Fibroblast of the conjunctiva (primary cell): ENCODE data around the gene RNF157.

Source experiments
- DNase-seq: peaks from one replicate; pipeline ENCODE4 v3.0.0-alpha.2; 2010; ENCODE audit warnings: low read depth

Gene RNF157

DNA sequence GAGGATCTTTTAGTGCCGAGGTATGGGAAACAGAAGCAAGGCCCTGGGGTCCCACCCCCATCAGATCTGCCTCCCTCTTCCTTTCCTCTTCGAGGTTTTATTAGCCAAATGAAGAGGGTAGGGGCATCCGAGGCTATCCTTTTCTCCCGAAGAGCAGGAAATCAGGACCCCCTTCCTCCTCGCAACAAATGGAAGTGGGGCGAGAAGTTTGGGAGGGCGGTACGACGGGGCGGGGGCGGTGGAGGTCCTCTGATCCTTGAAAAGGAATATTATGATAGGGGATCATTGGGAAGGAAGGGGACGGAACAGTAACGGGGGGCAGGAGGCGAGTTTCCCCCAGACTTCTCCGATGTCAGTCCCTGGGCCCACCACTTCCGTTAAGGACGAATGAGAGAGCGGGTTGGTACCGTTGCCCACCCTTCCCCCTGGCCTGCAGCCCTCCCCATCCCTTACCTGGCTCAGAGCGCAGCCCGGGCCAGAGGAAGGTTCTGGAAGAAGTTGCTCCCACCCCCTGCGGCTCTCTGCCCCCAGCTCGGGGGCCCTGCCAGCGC, 99.6 kb downstream of the RNF157 start:
- no peak for DNase-seq

DNA sequence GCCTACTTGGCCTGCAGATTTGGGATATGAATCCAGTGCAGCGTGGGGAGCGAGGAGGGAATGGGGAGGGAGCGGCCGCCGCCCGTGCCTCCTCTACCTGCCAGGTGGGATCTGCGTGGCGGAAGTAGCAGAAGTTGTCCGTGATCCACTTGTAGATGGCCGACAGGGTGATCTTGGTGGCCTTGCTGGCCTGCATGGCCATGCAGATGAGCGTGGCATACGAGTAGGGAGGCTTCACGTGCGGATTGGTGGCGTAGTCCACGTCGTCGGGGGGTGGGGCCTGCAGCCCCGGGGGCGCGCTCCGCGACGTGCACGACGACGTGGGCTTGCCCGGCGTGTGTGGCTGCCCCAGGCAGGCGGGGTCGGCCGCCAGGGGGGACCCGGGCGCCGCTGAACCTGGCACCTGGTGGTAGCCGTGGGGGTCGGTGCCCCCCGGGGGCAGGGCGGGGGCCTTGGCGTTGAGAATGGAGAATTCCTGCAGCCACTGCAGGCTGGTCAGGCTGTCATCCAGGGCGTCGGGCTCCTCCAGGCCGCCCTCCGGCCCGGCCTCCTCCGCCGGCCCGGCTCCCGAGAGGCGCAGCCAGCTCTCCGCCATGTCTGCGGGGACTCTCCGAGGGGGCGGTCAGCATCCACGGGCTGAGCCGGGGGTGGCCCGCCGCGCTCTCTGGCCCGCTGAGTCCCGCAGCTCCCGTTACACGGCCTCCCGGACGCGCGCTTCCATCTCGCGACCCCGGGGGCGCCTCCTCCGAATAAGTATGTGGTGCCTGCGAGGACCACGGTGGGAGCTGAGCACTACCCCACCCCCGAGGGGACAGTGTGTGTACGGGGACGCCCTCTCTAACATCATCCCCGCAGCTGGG, 100.3 kb downstream of the RNF157 start:
- no peak for DNase-seq

DNA sequence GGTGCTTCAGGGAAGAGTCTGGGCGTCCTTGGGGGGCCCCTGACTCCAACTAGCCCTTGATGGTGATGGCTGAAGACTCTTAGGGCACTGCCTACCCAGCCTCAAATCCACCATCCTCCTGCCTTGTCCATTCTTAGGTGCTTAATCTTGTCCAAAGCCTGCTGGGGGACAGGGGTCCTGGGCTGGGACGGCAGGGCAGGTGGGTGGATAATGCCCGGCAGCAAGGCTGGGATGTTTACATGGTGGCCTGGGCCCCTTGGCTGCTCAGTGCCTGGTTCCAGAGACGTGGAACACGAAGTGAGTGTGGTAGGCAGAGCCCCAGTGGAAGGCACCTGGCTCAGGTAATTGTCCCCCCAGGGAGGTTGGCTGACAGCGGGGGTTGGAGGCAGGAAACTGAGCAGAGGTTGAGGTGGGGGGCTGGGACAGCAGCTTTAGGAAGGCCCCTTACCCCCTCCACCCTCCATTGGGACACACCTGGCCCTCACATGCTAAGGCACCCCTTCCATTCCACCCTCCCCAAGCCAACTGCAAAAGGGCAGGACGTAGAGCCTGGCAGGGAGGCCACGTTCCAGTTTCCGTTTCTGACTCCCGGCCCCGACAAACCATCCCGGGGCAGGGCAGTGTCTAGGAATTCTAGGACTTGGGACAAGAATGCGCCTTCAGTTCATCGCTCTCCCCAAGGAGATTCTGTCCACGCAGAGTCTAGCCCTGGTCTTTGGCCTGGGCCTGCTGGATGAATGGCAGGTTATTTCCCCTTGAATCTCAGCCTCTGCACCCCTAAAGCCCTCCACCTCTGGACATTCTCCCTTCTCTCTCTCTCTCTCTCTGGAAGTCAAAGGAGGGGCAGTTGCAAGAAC, 101.2 kb downstream of the RNF157 start:
- DNase-seq = no peak

GRCh38 chr17:76138234-76138895, 101.9 kb downstream of the RNF157 start:
- no peak for DNase-seq

DNA sequence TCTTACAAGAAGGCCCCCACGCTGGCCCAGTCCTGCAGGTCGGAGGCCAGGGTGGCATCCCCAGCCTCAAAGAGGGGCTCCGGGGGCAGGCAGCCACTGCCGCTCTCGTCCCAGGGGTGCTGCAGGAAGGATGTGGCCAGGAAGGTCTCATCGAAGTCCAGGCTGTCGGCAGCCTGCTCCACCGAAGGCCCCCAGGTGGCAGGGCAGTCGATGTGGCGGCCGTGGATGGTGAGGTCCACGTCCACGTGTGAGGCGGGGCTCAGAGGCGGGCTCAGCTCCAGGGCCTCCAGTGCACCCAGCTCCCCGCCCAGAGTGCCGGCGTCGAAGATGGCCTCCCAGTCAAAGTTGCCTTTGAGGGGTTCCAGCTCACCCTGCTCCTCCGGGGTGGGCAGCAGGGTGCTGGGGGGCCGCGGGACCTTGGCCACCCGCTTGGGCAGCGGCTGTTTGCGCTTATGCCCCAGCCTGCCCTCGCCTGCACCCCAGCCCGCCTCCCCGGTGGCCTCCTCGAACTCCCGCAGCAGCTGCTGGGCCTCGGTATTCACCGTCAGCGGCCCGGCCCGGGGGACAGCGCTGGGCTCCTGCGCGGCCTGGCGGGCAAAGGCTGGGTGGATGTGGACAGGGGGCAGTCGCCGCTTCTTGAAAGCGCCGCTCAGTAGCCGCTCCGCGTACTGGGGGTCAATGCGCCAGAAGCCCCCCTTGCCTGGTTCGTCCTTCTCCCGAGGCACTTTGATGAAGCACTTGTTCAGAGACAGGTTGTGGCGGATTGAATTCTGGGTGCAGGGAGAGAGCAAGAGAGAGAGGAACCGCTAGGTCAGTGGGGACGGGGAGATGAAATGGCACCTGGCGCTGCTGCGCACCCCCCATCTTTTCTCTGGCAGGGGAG, 102.7 kb downstream of the RNF157 start:
- no peak for DNase-seq

DNA sequence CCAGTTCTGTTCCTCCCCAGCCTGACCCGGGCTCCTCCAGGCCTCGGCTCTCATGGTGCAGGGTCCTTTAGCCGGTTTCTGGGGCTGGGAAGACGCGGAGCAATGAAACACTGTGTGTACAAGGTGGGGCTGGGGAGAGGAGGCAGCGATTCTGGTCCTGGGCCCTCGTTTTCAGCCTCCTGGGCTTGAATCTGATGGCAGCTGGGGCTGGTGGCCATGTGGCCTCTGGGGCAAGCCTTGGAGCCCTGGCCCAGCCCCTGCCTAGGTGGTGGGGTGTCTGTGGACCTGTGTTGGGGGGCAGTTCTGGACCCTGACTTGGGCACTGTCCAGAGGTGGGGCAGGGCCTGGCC, 103.3 kb downstream of the RNF157 start:
- DNase-seq = no peak

GRCh38 chr17:76136276-76137000, 103.9 kb downstream of the RNF157 start:
- DNase-seq = no peak

DNA sequence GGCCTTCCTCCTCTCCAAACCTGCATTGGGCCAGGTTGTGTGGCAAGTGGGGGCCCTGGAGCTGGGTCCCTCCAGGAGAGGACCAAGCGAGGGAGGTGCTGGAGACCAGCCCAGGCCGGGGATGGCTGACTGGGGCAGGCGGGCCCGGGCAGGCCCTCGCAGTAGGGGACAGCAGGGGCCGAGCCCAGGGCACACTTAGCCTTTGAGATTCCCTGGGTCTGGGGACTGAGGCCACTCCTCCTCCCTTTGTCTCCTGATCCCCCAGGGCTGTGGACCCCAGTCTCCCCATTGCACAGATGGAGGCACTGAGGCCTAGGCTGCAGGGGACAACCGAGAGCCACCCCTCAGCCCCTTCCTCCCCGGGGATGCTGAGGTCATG, 104.5 kb downstream of the RNF157 start:
- DNase-seq = no peak

GRCh38 chr17:76134911-76135809, 105.1 kb downstream of the RNF157 start:
- DNase-seq = no peak

DNA sequence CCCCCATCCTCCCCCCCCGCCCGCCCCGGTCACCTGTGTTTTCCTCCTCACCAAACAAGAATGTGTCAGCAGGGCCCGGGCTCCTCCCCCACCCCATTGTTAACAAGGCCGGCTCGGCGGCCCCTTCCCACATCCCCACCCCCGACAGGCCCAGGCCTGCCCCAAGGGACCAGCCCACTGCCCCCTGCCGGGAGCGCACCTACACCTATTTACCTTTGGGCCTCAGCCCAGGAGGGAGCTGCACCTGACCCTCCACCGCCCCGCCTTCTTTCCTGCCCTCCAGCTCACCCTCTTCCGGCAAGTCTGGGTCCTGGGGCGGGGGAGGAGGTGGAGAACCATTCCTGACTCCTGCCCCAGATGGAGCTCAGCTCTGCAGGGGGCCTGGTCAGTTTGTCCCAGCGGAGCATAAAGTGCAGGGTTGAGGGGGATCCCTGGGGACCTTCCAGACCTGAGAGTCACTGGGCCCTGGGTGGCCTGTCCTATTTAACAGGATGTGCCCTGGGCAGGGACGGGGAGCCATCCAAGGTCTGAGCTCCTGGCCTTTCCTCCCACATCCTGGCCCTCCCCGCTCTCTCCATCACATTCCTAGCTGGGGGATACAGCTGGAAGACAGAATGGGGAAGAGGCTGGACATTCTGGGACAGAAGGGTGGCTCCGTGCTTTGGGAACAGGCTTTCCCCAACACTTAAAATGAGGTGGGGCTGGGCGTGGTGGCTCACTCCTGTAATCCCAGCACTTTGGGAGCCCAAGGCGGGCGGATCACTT, 107.5 kb downstream of the RNF157 start:
- DNase-seq = no peak

- no peak for DNase-seq
These were observed 108.4 kb downstream of the RNF157 start for GRCh38 chr17:76131692-76132573.

DNA sequence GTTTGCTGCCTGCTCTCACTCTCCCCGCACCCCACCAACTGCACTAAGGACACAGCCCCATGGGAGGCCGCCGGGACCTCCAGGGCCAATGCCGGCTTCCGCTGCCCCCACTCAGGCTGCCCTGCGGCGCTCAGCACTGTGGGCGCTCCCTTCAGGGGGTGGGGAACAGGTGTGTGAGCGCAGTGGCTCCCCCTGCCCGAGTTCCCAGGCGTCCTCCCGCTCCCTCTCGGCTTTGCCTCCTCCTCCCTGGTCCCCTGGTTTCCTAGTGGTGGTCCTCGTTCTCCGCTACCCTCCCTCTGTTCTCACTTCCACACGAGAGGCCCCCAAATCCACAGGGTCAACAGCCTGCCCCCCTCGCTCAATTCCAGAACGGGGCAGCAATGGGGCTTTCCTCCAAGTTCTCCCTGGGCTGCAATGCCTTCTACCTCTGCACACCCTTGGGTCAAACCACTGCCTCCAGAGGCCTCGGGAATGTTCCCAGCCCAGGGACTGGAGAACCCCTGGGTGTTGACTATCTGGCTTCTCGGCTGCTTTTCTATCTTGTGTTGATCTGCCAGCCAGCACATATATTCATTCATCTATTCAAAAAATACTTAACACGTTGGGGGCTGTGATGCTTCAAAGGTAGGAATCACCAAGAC, 109.1 kb downstream of the RNF157 start:
- no peak for DNase-seq

DNA sequence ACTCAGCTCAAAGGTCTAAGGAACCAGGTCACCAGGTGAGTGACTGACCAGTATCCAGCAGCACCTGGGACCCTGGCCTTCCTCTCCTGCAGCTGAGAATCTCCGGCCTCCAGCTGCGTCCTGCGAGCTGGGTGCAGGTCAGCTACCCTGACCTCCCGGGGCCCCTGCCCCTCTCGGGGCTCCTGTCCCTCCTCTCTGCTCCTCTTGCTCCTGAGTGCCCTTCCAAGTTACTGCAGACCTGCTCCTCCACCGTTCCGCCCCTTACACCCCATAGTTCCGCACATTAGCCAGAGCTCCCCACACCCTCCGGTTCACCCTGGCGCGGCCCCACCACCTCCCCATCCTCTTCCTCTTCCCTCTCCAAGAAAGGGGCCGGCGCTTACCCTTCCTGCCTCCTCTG, 109.8 kb downstream of the RNF157 start:
- DNase-seq = no peak

- DNase-seq = no peak
These were observed 114.4 kb downstream of the RNF157 start for GRCh38 chr17:76125922-76126321.

- no peak for DNase-seq
These were observed 115.0 kb downstream of the RNF157 start for GRCh38 chr17:76125391-76125675.

DNA sequence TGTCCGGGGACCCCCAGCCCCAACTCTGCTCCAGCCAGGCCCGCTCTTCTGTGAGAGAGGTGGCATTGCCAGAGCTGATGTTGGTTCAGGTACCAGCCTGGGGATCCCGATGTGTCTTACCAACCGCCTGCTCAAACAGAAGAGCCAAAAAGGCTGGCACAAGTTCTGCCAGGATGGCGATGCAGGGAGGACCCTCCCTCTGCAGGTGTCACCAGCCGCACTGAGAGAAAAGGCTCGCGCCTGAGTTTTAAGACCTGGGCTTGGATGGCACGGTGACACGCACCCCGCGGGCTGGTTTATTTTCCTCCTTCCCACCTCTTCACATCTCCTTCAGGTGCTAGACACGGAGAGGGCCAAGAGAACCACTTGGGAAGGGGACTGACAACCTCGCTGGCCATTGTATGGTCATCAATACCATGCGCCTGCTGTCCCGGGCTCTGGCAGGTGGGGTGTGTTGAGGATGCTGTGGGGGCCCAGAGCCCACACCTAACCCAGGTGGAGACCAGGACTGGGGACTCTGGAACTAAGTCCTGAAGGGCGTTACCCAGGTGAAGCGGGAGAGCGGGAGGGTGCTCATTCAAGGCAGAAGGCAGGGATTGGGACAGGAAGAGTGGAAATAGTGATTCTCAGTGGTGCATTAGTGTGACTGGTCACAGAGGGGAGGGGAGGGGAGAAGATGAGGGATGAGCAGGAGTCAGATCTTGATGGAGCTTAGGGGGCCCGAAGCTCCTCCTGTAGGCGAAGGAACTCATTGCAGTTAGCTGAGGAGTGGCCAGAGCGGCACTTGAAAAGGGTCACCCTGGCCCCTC, 115.5 kb downstream of the RNF157 start:
- DNase-seq = no peak
